Adrenal gland (tissue), 5 donors: Measurements from ENCODE around the gene TSPAN15.

ENCODE experiments used
- CTCF ChIP-seq, 6 experiments: fragments of 450-650 bp in 4 of 6; fragments of 200-600 bp in 2 of 6; sonication (generic) in 1 of 6; IDR thresholded peaks; 1 replicate in 5 of 6; 2 replicates in 1 of 6; pipeline versions ENCODE4 v1.5.1 to v1.8.0; 2016 to 2021; ENCODE audit warnings: antibody characterized with exemption in 6 of 6, mild to moderate bottlenecking in 2 of 6, moderate library complexity in 1 of 6
- POLR2A ChIP-seq, 2 donors: fragments of 450-650 bp; IDR thresholded peaks; one replicate each; pipeline ENCODE4 v1.6.1; 2017; ENCODE audit warnings: antibody characterized with exemption in 2 of 2, mild to moderate bottlenecking in 2 of 2, moderate library complexity in 1 of 2
- donor health status: DM: no; HTN: no; CAD: no.

- TF ChIP-seq CTCF (IDR thresholded peaks at IDR 0.05): no peak
- no peak for TF ChIP-seq POLR2A (IDR thresholded peaks at IDR 0.05)
These were observed 30.7 kb downstream of the TSPAN15 start for GRCh38 chr10:69481811-69482524.
